HEK293T (cell line): ENCODE data around the gene RABGGTB.

Source experiments
- ARNT ChIP-seq: fragments of 450-650 bp; IDR thresholded peaks from 2 replicates; pipeline ENCODE4 v1.6.1; 2017; ENCODE audit warnings: mild to moderate bottlenecking
- BHLHE40 ChIP-seq: fragments of 450-650 bp; IDR thresholded peaks from 2 replicates; pipeline ENCODE4 v1.6.1; 2016; ENCODE audit warnings: mild to moderate bottlenecking, moderate library complexity, borderline replicate concordance
- ELF4 ChIP-seq: fragments of 450-650 bp; IDR thresholded peaks from 2 replicates; pipeline ENCODE4 v1.6.1; 2017; ENCODE audit warnings: antibody characterized with exemption
- FOXA1 ChIP-seq: fragments of 450-650 bp; IDR thresholded peaks from 2 replicates; pipeline ENCODE4 v1.6.1; 2016; ENCODE audit warnings: mild to moderate bottlenecking
- FOXM1 ChIP-seq: fragments of 450-650 bp; IDR thresholded peaks from 2 replicates; pipeline ENCODE4 v1.6.1; 2017; ENCODE audit warnings: mild to moderate bottlenecking, borderline replicate concordance
- HDGF ChIP-seq: fragments of 450-650 bp; IDR thresholded peaks from 2 replicates; pipeline ENCODE4 v1.6.1; 2017; ENCODE audit warnings: antibody characterized with exemption, borderline replicate concordance
- SP1 ChIP-seq: fragments of 450-650 bp; IDR thresholded peaks from 2 replicates; pipeline ENCODE4 v1.6.1; 2017

- TF ChIP-seq HDGF: no peak
- TF ChIP-seq ELF4: no peak
- no peak for TF ChIP-seq ARNT
- TF ChIP-seq FOXA1: no peak
- TF ChIP-seq BHLHE40: no peak
- TF ChIP-seq FOXM1: no peak
- no peak for TF ChIP-seq SP1
These were observed 3.9 kb downstream of the RABGGTB start for GRCh38 chr1:75789988-75790387.
